Mucosa of descending colon (tissue), 3 donors: Measurements from ENCODE around the gene ADIPOR2. TPM values are rescaled to one million over a fixed set of nuclear protein-coding genes. Genes with fewer than 3 reads are reported as not detected.

Experiments
- ATAC-seq: fragments of 200-7000 bp; cut with Tn5 transposase; one replicate; pipeline ENCODE4 v1.9.1; 2020; ENCODE audit warnings: mild to moderate bottlenecking, moderate library complexity
- DNase-seq, 3 donors: peaks; one replicate each; pipeline ENCODE4 v3.0.0-alpha.2; 2020
- H3K36me3 ChIP-seq: fragments of 200-600 bp; one replicate; pipeline ENCODE4 v1.8.0; 2021; ENCODE audit warnings: low read depth, mild to moderate bottlenecking
- H3K4me1 ChIP-seq: fragments of 200-600 bp; one replicate; pipeline ENCODE4 v1.8.0; 2021; ENCODE audit warnings: low read depth, mild to moderate bottlenecking
- H3K4me3 ChIP-seq: fragments of 200-600 bp; one replicate; pipeline ENCODE4 v1.8.0; 2021; ENCODE audit warnings: mild to moderate bottlenecking
- H3K9me3 ChIP-seq: fragments of 200-600 bp; one replicate; pipeline ENCODE4 v1.8.0; 2021; ENCODE audit warnings: mild to moderate bottlenecking
- intact Hi-C, 2 donors: fragments of 100-400 bp; cut with DNase I in 1 of 2; cut with micrococcal nuclease in 1 of 2; formaldehyde crosslinking; loops; one replicate each; pipeline versions ENCODE4 v1.11.0 to v1.11.1; 2022; cut with DNase I, micrococcal nuclease
- total RNA-seq, 3 donors: library from RNA; stranded (reverse); fragmentation: NEBNext Ultra II Directional in 2 of 3; extraction: Animal tissue kit (Norgen Biotek cat#: 25700) in 2 of 3; gene quantifications; one replicate each; pipeline versions ENCODE4 v1.2.1 to v1.2.4, GENCODE V29; 2021 to 2023
- TF ChIP-seq, protein P1 (sequence below): fragments of 200-600 bp; IDR thresholded peaks from one replicate; pipeline ENCODE4 v1.8.0; 2022; ENCODE audit warnings: antibody characterized with exemption, mild to moderate bottlenecking
- donor health status: DM: no; HTN: no; CAD: no; lungs with moderate emphysema.
- donor health status: DM: no; HTN: no; CAD: no.
- donor health status: DM: no; HTN: yes; CAD: no.

ADIPOR2 gene
- total RNA-seq, 3 donors from 2014 or later = 76.1 to 119 (median 98.5) TPM

DNA sequence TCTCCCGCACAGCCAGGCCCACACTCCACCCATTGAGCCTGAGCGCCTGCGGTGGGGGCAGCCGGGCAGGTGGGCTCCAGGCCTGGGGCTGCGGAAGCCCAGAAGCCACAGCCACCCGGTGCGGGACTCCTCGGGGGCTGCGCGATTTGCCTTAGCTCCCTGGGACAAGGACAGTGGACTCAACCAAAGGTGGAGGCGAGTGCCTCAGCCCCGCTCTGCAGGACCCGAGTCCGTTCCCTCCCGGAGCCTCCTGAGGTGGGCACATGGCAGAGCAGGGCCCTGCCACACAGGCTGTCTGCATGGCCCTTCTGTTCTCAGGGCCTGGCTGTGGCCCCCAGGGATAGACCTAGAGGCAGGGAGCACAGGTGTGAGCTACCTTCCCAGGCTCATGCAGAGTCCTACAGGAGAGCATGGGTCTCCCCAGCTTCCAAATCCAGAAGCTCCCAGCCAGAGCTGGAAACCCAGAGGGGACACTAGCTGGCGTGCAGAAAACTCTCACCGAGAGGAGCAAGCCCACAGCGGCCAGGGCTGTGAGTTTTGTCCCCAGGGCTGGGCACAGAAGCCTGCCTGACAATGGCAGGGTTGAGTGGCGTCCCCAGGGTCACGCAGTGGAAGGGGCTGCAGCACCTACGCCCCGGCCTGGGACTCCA is 107.2 kb downstream of the ADIPOR2 start:
- Histone ChIP-seq H3K36me3 (no peaks in the 10 kb centered on the region), H3K9me3 (no peaks in the 10 kb centered on the region), H3K4me1 (peaks cover 9% of the 10 kb centered on the region), H3K4me3 (no peak overlapping the region)
- intact Hi-C loops = loop anchor here (5.0 to 10.0 kb wide), 2 partner anchors 139 to 237 kb away; no protein-coding TSS in a partner anchor
- no peak for ATAC-seq
- TF ChIP-seq, protein P1, sequence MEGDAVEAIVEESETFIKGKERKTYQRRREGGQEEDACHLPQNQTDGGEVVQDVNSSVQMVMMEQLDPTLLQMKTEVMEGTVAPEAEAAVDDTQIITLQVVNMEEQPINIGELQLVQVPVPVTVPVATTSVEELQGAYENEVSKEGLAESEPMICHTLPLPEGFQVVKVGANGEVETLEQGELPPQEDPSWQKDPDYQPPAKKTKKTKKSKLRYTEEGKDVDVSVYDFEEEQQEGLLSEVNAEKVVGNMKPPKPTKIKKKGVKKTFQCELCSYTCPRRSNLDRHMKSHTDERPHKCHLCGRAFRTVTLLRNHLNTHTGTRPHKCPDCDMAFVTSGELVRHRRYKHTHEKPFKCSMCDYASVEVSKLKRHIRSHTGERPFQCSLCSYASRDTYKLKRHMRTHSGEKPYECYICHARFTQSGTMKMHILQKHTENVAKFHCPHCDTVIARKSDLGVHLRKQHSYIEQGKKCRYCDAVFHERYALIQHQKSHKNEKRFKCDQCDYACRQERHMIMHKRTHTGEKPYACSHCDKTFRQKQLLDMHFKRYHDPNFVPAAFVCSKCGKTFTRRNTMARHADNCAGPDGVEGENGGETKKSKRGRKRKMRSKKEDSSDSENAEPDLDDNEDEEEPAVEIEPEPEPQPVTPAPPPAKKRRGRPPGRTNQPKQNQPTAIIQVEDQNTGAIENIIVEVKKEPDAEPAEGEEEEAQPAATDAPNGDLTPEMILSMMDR = no peak
- DNase-seq = peak in 1 of 3 donors; percentile 59

DNA sequence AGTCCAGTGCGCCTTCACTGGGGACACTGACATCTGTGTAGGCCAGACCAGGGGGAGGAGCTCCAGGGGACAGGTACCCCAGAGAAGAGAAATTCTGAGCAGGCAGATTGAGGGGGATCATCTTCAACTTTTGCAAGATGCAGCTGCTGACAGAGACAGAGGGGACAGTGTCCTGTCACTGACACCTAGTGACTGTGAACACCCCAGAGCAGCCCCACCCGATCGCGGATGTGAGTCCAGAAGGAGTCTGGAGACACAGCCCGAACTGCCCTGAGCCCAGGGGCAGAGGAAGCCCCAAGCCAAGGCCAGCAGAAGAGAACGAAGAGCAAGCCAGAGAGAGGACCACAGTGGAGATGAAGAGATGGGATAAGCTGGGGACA is 107.8 kb downstream of the ADIPOR2 start:
- ATAC-seq = no peak
- DNase-seq = no peak
- Histone ChIP-seq H3K4me3 (no peak overlapping the region), H3K9me3 (no peaks in the 10 kb centered on the region), H3K36me3 (no peaks in the 10 kb centered on the region), H3K4me1 (peaks cover 9% of the 10 kb centered on the region)
- intact Hi-C loops = loop anchor here (5.0 to 10.0 kb wide), 2 partner anchors 139 to 236 kb away; no protein-coding TSS in a partner anchor
- TF ChIP-seq, protein P1 = no peak

DNA sequence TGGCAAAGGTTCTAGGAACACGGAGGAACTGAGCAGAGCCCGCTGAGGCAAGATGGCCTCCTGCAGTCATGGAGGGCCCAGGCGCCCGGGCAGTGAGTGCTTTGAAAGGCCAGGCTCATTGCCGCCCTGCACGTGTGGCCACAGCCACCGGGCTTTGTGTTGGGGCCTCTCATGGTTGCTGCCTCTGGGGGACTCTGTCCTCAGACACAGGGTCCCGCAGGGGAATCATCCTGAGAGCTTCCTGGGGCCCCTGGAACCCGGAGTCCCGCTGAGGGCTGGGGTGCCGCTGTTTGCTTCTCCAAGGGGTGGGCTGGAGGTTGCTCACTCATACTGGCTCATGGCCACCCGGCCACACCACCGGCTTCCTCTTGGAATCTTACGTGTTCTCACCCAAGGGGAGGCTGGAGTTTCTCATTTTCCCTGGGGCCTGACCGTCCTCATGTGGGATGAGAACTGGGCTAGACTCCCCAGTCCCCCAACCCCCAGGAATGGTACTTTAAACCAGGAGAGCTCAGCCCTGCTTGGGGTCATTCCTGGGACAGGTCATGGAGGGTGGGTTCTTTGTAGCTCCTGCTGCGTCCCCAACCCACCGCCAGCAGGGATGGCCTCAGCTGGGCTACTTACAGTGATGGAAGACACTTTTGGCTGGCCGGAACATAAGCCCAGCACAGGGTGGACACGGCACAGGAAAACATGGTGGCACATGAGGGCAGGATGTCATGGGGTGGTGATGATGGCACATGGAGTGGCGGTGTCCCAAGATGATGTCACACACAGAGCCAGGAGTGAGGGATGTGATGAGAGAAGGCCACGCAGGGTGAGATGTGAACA is 108.4 kb downstream of the ADIPOR2 start:
- DNase-seq (no peak), ATAC-seq (no peak)
- Histone ChIP-seq H3K36me3 (no peaks in the 10 kb centered on the region), H3K9me3 (no peaks in the 10 kb centered on the region), H3K4me3 (no peak overlapping the region), H3K4me1 (peaks cover 9% of the 10 kb centered on the region)
- intact Hi-C loops = loop anchor here (5.0 to 10.0 kb wide), 2 partner anchors 138 to 236 kb away; no protein-coding TSS in a partner anchor
- TF ChIP-seq, protein P1 = no peak

DNA sequence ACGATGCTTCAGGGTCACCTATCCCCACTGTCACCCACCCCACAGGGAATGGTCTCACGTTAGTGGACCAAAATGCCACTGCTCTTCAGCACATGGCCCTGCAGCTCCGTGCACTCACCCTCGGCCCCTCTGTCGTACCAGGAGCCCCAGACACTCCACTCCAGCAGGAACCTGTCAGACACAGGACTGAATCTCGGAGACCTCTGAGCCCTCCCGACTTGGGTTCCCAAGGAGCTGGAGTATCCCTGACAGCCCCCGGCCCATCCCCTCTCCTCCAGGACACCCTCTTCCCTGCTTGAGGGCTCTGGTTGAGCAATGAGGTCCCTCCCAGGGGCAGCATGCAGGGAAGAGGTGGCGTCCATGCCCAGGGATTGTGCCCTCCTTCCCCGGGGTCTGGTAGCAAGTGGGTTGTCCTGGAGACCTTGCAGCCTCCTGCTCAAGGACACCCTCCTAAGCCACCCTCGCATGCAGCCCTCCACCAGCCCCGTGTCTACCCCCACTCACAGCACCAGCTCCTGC is 109.1 kb downstream of the ADIPOR2 start:
- TF ChIP-seq, protein P1 = no peak
- DNase-seq (no peak), ATAC-seq (no peak)
- Histone ChIP-seq H3K4me3 (no peak overlapping the region), H3K36me3 (no peaks in the 10 kb centered on the region), H3K4me1 (peaks cover 9% of the 10 kb centered on the region), H3K9me3 (no peaks in the 10 kb centered on the region)
- intact Hi-C loops = loop anchor here (5.0 to 10.0 kb wide), 2 partner anchors 137 to 235 kb away; no protein-coding TSS in a partner anchor

GRCh38 chr12:1800401-1801302 is 109.8 kb downstream of the ADIPOR2 start:
- H3K4me1 ChIP-seq = peaks cover 5% of the 10 kb centered on the region
- H3K9me3 ChIP-seq = no peaks in the 10 kb centered on the region
- TF ChIP-seq, protein P1 = no peak
- ATAC-seq (no peak), DNase-seq (peak in 2 of 3 donors; percentile 44 to 64)
- H3K36me3 ChIP-seq = no peaks in the 10 kb centered on the region
- H3K4me3 ChIP-seq = no peak overlapping the region
- intact Hi-C loops = no loop called here
